ENCODE measurements around the gene ARHGEF25.

ARHGEF25 gene

GRCh38 chr12:57622293-57623245 is 11.3 kb downstream of the ARHGEF25 start:
- Histone ChIP-seq H3K27me3 (ENCODE audit: control insufficient read depth, insufficient read depth, low read length) (peaks cover 37% of the 10 kb centered on the region), H3K36me3 (ENCODE audit: control insufficient read depth, insufficient read depth, low read length) (no peaks in the 10 kb centered on the region), H3K9ac (ENCODE audit: low read length) (no peak overlapping the region), H3K4me3 (ENCODE audit: low read length) (no peak overlapping the region), H3K4me1 (ENCODE audit: control insufficient read depth, insufficient read depth, low read length) (peaks cover 5% of the 10 kb centered on the region), H3K27ac (ENCODE audit: low read depth, low read length) (no peak overlapping the region)

- Histone ChIP-seq H3K9ac (ENCODE audit: low read length) (no peak overlapping the region), H3K27ac (ENCODE audit: low read depth, low read length) (no peak overlapping the region), H3K4me1 (ENCODE audit: control insufficient read depth, insufficient read depth, low read length) (peaks cover 5% of the 10 kb centered on the region), H3K36me3 (ENCODE audit: control insufficient read depth, insufficient read depth, low read length) (no peaks in the 10 kb centered on the region), H3K27me3 (ENCODE audit: control insufficient read depth, insufficient read depth, low read length) (peaks cover 35% of the 10 kb centered on the region), H3K4me3 (ENCODE audit: low read length) (no peak overlapping the region)
These were observed 12.2 kb downstream of the ARHGEF25 start for GRCh38 chr12:57623385-57623784.

GRCh38 chr12:57623811-57624390 is 12.7 kb downstream of the ARHGEF25 start:
- Histone ChIP-seq H3K4me1 (ENCODE audit: control insufficient read depth, insufficient read depth, low read length) (peaks cover 5% of the 10 kb centered on the region), H3K36me3 (ENCODE audit: control insufficient read depth, insufficient read depth, low read length) (no peaks in the 10 kb centered on the region), H3K27ac (ENCODE audit: low read depth, low read length) (no peak overlapping the region), H3K4me3 (ENCODE audit: low read length) (no peak overlapping the region), H3K27me3 (ENCODE audit: control insufficient read depth, insufficient read depth, low read length) (peaks cover 35% of the 10 kb centered on the region), H3K9ac (ENCODE audit: low read length) (no peak overlapping the region)

- Histone ChIP-seq H3K36me3 (ENCODE audit: control insufficient read depth, insufficient read depth, low read length) (no peaks in the 10 kb centered on the region), H3K4me3 (ENCODE audit: low read length) (no peak overlapping the region), H3K4me1 (ENCODE audit: control insufficient read depth, insufficient read depth, low read length) (peaks cover 5% of the 10 kb centered on the region), H3K9ac (ENCODE audit: low read length) (no peak overlapping the region), H3K27me3 (ENCODE audit: control insufficient read depth, insufficient read depth, low read length) (peaks cover 35% of the 10 kb centered on the region), H3K27ac (ENCODE audit: low read depth, low read length) (no peak overlapping the region)
These were observed 13.4 kb downstream of the ARHGEF25 start for GRCh38 chr12:57624441-57625220.

GRCh38 chr12:57625261-57626032 is 14.2 kb downstream of the ARHGEF25 start:
- H3K4me1 ChIP-seq (ENCODE audit: control insufficient read depth, insufficient read depth, low read length) = peaks cover 5% of the 10 kb centered on the region
- H3K36me3 ChIP-seq (ENCODE audit: control insufficient read depth, insufficient read depth, low read length) = no peaks in the 10 kb centered on the region
- peaks cover 32% of the 10 kb centered on the region for H3K27me3 ChIP-seq (ENCODE audit: control insufficient read depth, insufficient read depth, low read length)
- no peak overlapping the region for H3K9ac ChIP-seq (ENCODE audit: low read length)
- no peak overlapping the region for H3K4me3 ChIP-seq (ENCODE audit: low read length)
- H3K27ac ChIP-seq (ENCODE audit: low read depth, low read length) = no peak overlapping the region

GRCh38 chr12:57626111-57626920 is 15.1 kb downstream of the ARHGEF25 start:
- Histone ChIP-seq H3K4me3 (ENCODE audit: low read length) (no peak overlapping the region), H3K4me1 (ENCODE audit: control insufficient read depth, insufficient read depth, low read length) (peaks cover 4% of the 10 kb centered on the region), H3K36me3 (ENCODE audit: control insufficient read depth, insufficient read depth, low read length) (no peaks in the 10 kb centered on the region), H3K27ac (ENCODE audit: low read depth, low read length) (no peak overlapping the region), H3K9ac (ENCODE audit: low read length) (no peak overlapping the region), H3K27me3 (ENCODE audit: control insufficient read depth, insufficient read depth, low read length) (peaks cover 32% of the 10 kb centered on the region)

- Histone ChIP-seq H3K4me3 (ENCODE audit: low read length) (no peak overlapping the region), H3K36me3 (ENCODE audit: control insufficient read depth, insufficient read depth, low read length) (no peaks in the 10 kb centered on the region), H3K4me1 (ENCODE audit: control insufficient read depth, insufficient read depth, low read length) (no peaks in the 10 kb centered on the region), H3K9ac (ENCODE audit: low read length) (no peak overlapping the region), H3K27me3 (ENCODE audit: control insufficient read depth, insufficient read depth, low read length) (peaks cover 30% of the 10 kb centered on the region), H3K27ac (ENCODE audit: low read depth, low read length) (no peak overlapping the region)
These were observed 15.7 kb downstream of the ARHGEF25 start for GRCh38 chr12:57626921-57627445.

GRCh38 chr12:57627501-57628279 is 16.5 kb downstream of the ARHGEF25 start:
- H3K27me3 ChIP-seq (ENCODE audit: control insufficient read depth, insufficient read depth, low read length) = peaks cover 27% of the 10 kb centered on the region
- no peak overlapping the region for H3K4me3 ChIP-seq (ENCODE audit: low read length)
- H3K4me1 ChIP-seq (ENCODE audit: control insufficient read depth, insufficient read depth, low read length) = no peaks in the 10 kb centered on the region
- no peak overlapping the region for H3K27ac ChIP-seq (ENCODE audit: low read depth, low read length)
- no peaks in the 10 kb centered on the region for H3K36me3 ChIP-seq (ENCODE audit: control insufficient read depth, insufficient read depth, low read length)
- no peak overlapping the region for H3K9ac ChIP-seq (ENCODE audit: low read length)

GRCh38 chr12:57628280-57629191 is 17.3 kb downstream of the ARHGEF25 start:
- peaks cover 27% of the 10 kb centered on the region for H3K27me3 ChIP-seq (ENCODE audit: control insufficient read depth, insufficient read depth, low read length)
- no peak overlapping the region for H3K27ac ChIP-seq (ENCODE audit: low read depth, low read length)
- no peaks in the 10 kb centered on the region for H3K4me1 ChIP-seq (ENCODE audit: control insufficient read depth, insufficient read depth, low read length)
- H3K4me3 ChIP-seq (ENCODE audit: low read length) = no peak overlapping the region
- no peak overlapping the region for H3K9ac ChIP-seq (ENCODE audit: low read length)
- no peaks in the 10 kb centered on the region for H3K36me3 ChIP-seq (ENCODE audit: control insufficient read depth, insufficient read depth, low read length)

GRCh38 chr12:57629897-57630471 is 18.7 kb downstream of the ARHGEF25 start:
- Histone ChIP-seq H3K9ac (ENCODE audit: low read length) (no peak overlapping the region), H3K4me3 (ENCODE audit: low read length) (no peak overlapping the region), H3K36me3 (ENCODE audit: control insufficient read depth, insufficient read depth, low read length) (no peaks in the 10 kb centered on the region), H3K4me1 (ENCODE audit: control insufficient read depth, insufficient read depth, low read length) (no peaks in the 10 kb centered on the region), H3K27me3 (ENCODE audit: control insufficient read depth, insufficient read depth, low read length) (peaks cover 20% of the 10 kb centered on the region), H3K27ac (ENCODE audit: low read depth, low read length) (no peak overlapping the region)

Measured in rectal smooth muscle tissue (tissue), 1 donor.